Lower leg skin (tissue), 4 donors: Measurements from ENCODE around the gene SFI1. TPM values are rescaled to one million over a fixed set of nuclear protein-coding genes. Genes with fewer than 3 reads are reported as not detected.
"Not testable (repeated sequence)": the region's sequence is repeated elsewhere in the genome, so short reads cannot be mapped to it uniquely, and the experiment has no call there.

Experiments
- DNase-seq, 2 donors: peaks; one replicate each; pipeline ENCODE4 v3.0.0-alpha.2; 2019; ENCODE audit warnings: low spot score in 2 of 2
- H3K4me3 ChIP-seq: fragments of 200-600 bp; sonication (generic); 2 replicates; pipeline ENCODE4 v1.5.1; 2017; ENCODE audit warnings: mild to moderate bottlenecking, low read depth; ENCODE audit not compliant: poor library complexity, severe bottlenecking
- CTCF ChIP-seq, 3 donors: fragments of 450-650 bp; IDR thresholded peaks; one replicate each; pipeline ENCODE4 v1.5.1; 2016; ENCODE audit warnings: antibody characterized with exemption in 3 of 3, mild to moderate bottlenecking in 3 of 3, moderate library complexity in 2 of 3
- POLR2A ChIP-seq, 2 donors: fragments of 450-650 bp; IDR thresholded peaks; one replicate each; pipeline ENCODE4 v1.6.1; 2016 to 2017; ENCODE audit warnings: antibody characterized with exemption in 2 of 2, mild to moderate bottlenecking in 1 of 2, moderate library complexity in 1 of 2
- WGBS, 2 donors: methylation state at CpG; one replicate each; pipeline ENCODE4 v1.1.5; 2018; 5-methylcytosine and 5-hydroxymethylcytosine counted together
- intact Hi-C: fragments of 100-400 bp; cut with DNase I; formaldehyde crosslinking; loops from one replicate; pipeline ENCODE4 v1.15.0; 2023; ENCODE audit warnings: low total_unique reads
- total RNA-seq, 4 donors: library from RNA; depleted of rRNA; stranded (reverse); fragments of >200 nt; gene quantifications; one replicate each; pipeline ENCODE4 v1.1.0, GENCODE V29; 2016

SFI1 gene
- total RNA-seq, 4 donors from 2014 or later, result 24.2 to 66.4 (median 32.2) TPM

GRCh38 chr22:31540966-31541365, 44.6 kb downstream of the SFI1 start:
- TF ChIP-seq CTCF (IDR thresholded peaks at IDR 0.05) (no peak), POLR2A (IDR thresholded peaks at IDR 0.05) (no peak)
- DNase-seq, result no peak
- H3K4me3 ChIP-seq, result no peak overlapping the region
- WGBS, 2 donors, result 92 to 93% methylated on average over 5 of the region's 5 CpGs
- intact Hi-C loops, result no loop called here

GRCh38 chr22:31544481-31545480, 48.4 kb downstream of the SFI1 start:
- 79 to 81% methylated on average over 15 of the region's 15 CpGs for WGBS, 2 donors
- peak in 1 of 2 donors; percentile 12 for DNase-seq
- TF ChIP-seq CTCF (IDR thresholded peaks at IDR 0.05) (no peak), POLR2A (IDR thresholded peaks at IDR 0.05) (no peak)
- H3K4me3 ChIP-seq, result no peak overlapping the region
- intact Hi-C loops, result no loop called here

GRCh38 chr22:31550871-31551370, 54.6 kb downstream of the SFI1 start:
- intact Hi-C loops, result loop anchor here (10.0 kb wide), 1 partner anchor 394 kb away; the partner anchor contains the start of gene YWHAH
- 77 to 84% methylated on average over 4 of the region's 4 CpGs for WGBS, 2 donors
- TF ChIP-seq CTCF (IDR thresholded peaks at IDR 0.05) (no peak), POLR2A (IDR thresholded peaks at IDR 0.05) (no peak)
- no peak for DNase-seq
- H3K4me3 ChIP-seq, result no peak overlapping the region

GRCh38 chr22:31556627-31557203, 60.4 kb downstream of the SFI1 start:
- WGBS, 2 donors, result 81 to 86% methylated on average over 9 of the region's 9 CpGs
- intact Hi-C loops, result loop anchor here (10.0 kb wide), 1 partner anchor 388 kb away; the partner anchor contains the start of gene YWHAH
- DNase-seq, result no peak
- no peak overlapping the region for H3K4me3 ChIP-seq
- TF ChIP-seq POLR2A (IDR thresholded peaks at IDR 0.05) (no peak), CTCF (IDR thresholded peaks at IDR 0.05) (no peak)

GRCh38 chr22:31558546-31558945, 62.2 kb downstream of the SFI1 start:
- not testable (repeated sequence) for DNase-seq, H3K4me3 ChIP-seq
- intact Hi-C loops, result loop anchor here (10.0 kb wide), 1 partner anchor 386 kb away; the partner anchor contains the start of gene YWHAH
- WGBS, 2 donors, result 93 to 94% methylated on average over 9 of the region's 9 CpGs
